IMR-90 (cell line): ENCODE data around the gene DSE. TPM values are rescaled to one million over a fixed set of nuclear protein-coding genes. Genes with fewer than 3 reads are reported as not detected.

Experiments
- ATAC-seq: fragments of 200-7000 bp; cut with Tn5 transposase; 2 replicates; pipeline ENCODE4 v1.9.1; 2020; ENCODE audit warnings: low read depth, mild to moderate bottlenecking, moderate library complexity
- BruUV-seq: library from RNA; stranded (reverse); fragments of 400-500 nt; replicated peaks from 2 replicates; lab custom pipeline; 2021; lab: Mats Ljungman, UMichigan
- CTCF ChIA-PET: fragments of 300-600 bp; formaldehyde crosslinking; extraction: SDS; loops from one replicate; lab custom pipeline; 2021; ENCODE audit warnings: antibody characterized with exemption; lab: Yijun Ruan, JAX
- POLR2A ChIA-PET: fragments of 300-600 bp; sonication (Branson Sonifier 250); formaldehyde crosslinking; loops from one replicate; lab custom pipeline; 2022; ENCODE audit warnings: antibody characterized with exemption; ENCODE audit not compliant: unreplicated experiment; lab: Charles Lee
- DNase-seq: peaks from one replicate; pipeline ENCODE4 v3.0.0; 2013
- H2AFZ ChIP-seq: replicated peaks from 2 replicates; pipeline ENCODE3; 2013; ENCODE audit warnings: low read length, mild to moderate bottlenecking; ENCODE audit not compliant: poor library complexity
- H2AK5ac ChIP-seq: 2 replicates; pipeline ENCODE4 v1.6.1; 2013; ENCODE audit warnings: low read depth, low read length, inconsistent platforms
- H2AK9ac ChIP-seq: replicated peaks from 2 replicates; pipeline ENCODE3; 2013; ENCODE audit warnings: mild to moderate bottlenecking, low read depth, low read length, moderate library complexity; ENCODE audit not compliant: poor library complexity
- H2BK120ac ChIP-seq: 2 replicates; pipeline ENCODE4 v1.6.1; 2013; ENCODE audit warnings: low read depth, low read length, inconsistent platforms
- H2BK15ac ChIP-seq: 3 replicates; pipeline ENCODE4 v1.6.1; 2013; ENCODE audit warnings: low read depth, low read length, inconsistent platforms
- H2BK20ac ChIP-seq: 2 replicates; pipeline ENCODE4 v1.6.1; 2013; ENCODE audit warnings: low read depth, mild to moderate bottlenecking, inconsistent platforms, low read length, moderate library complexity
- H2BK5ac ChIP-seq: 2 replicates; pipeline ENCODE4 v1.6.1; 2013; ENCODE audit warnings: mild to moderate bottlenecking, low read depth, low read length, inconsistent platforms; ENCODE audit not compliant: poor library complexity, severe bottlenecking
- H3K14ac ChIP-seq: replicated peaks from 2 replicates; pipeline ENCODE4 v1.6.1; 2013; ENCODE audit warnings: low read depth, low read length, inconsistent platforms
- H3K18ac ChIP-seq: 2 replicates; pipeline ENCODE4 v1.6.1; 2013; ENCODE audit warnings: low read depth, low read length, control low read depth
- H3K23ac ChIP-seq: 2 replicates; pipeline ENCODE4 v1.6.1; 2013; ENCODE audit warnings: low read depth, low read length, inconsistent platforms
- H3K27ac ChIP-seq: 2 replicates; pipeline ENCODE4 v1.5.1; 2013; ENCODE audit warnings: mild to moderate bottlenecking, control low read depth, low read length; ENCODE audit not compliant: insufficient read depth
- H3K27me3 ChIP-seq: 2 replicates; pipeline ENCODE4 v1.6.1; 2013; ENCODE audit warnings: low read length; ENCODE audit not compliant: control insufficient read depth, insufficient read depth
- H3K36me3 ChIP-seq: 2 replicates; pipeline ENCODE4 v1.6.1; 2013; ENCODE audit warnings: low read length, mixed read lengths; ENCODE audit not compliant: control insufficient read depth, insufficient read depth
- H3K4ac ChIP-seq: 2 replicates; pipeline ENCODE4 v1.6.1; 2013; ENCODE audit warnings: low read depth, low read length, inconsistent platforms
- H3K4me1 ChIP-seq: 2 replicates; pipeline ENCODE4 v1.6.1; 2013; ENCODE audit warnings: low read length, mixed read lengths; ENCODE audit not compliant: control insufficient read depth, insufficient read depth
- H3K4me2 ChIP-seq: 2 replicates; pipeline ENCODE4 v1.6.1; 2013; ENCODE audit warnings: low read depth, mild to moderate bottlenecking, control low read depth, low read length, moderate library complexity
- H3K4me3 ChIP-seq: 2 replicates; pipeline ENCODE4 v1.5.1; 2013; ENCODE audit warnings: low read depth, mild to moderate bottlenecking, control low read depth, low read length, moderate library complexity; ENCODE audit not compliant: insufficient read depth
- H3K56ac ChIP-seq: 2 replicates; pipeline ENCODE4 v1.6.1; 2013; ENCODE audit warnings: low read length, inconsistent platforms; ENCODE audit not compliant: insufficient read depth; ENCODE audit errors: extremely low read depth
- H3K79me1 ChIP-seq, 2 experiments: 2 replicates each; pipeline ENCODE4 v1.6.1; 2013; ENCODE audit warnings: low read length in 2 of 2, inconsistent platforms in 1 of 2, low read depth in 1 of 2
- H3K9ac ChIP-seq: 2 replicates; pipeline ENCODE4 v1.6.1; 2013; ENCODE audit warnings: low read depth, low read length, control low read depth
- H3K9me1 ChIP-seq: 2 replicates; pipeline ENCODE4 v1.6.1; 2013; ENCODE audit warnings: low read length, inconsistent platforms; ENCODE audit not compliant: insufficient read depth
- H3K9me3 ChIP-seq: 2 replicates; pipeline ENCODE4 v1.6.1; 2013; ENCODE audit warnings: low read length; ENCODE audit not compliant: control insufficient read depth, insufficient read depth
- H4K20me1 ChIP-seq: 2 replicates; pipeline ENCODE4 v1.6.1; 2013; ENCODE audit warnings: low read length, inconsistent platforms; ENCODE audit not compliant: insufficient read depth
- H4K5ac ChIP-seq: 2 replicates; pipeline ENCODE4 v1.6.1; 2013; ENCODE audit warnings: mild to moderate bottlenecking, low read depth, low read length, control low read depth
- H4K8ac ChIP-seq, 2 experiments: 2 replicates each; pipeline ENCODE4 v1.6.1; 2013; ENCODE audit warnings: low read depth in 2 of 2, low read length in 2 of 2, control low read depth in 1 of 2, inconsistent platforms in 1 of 2
- H4K91ac ChIP-seq: 2 replicates; pipeline ENCODE4 v1.6.1; 2013; ENCODE audit warnings: low read depth, low read length, inconsistent platforms; ENCODE audit not compliant: insufficient read depth
- CEBPB ChIP-seq: IDR thresholded peaks from 2 replicates; pipeline ENCODE4 v1.6.1; 2012; ENCODE audit warnings: low read depth, low read length, improper control_type of control experiment
- CHD1 ChIP-seq: IDR thresholded peaks from 2 replicates; pipeline ENCODE4 v1.6.1; 2012; ENCODE audit warnings: low read depth, low read length, improper control_type of control experiment
- WGBS, 2 experiments: methylation state at CpG; one replicate each; pipeline versions ENCODE4 v1.1.5 to v1.1.7; 2013; ENCODE audit warnings: missing lambda C conversion rate in 2 of 2; ENCODE audit not compliant: insufficient read length in 1 of 2; ENCODE audit errors: extremely low coverage in 2 of 2; 5-methylcytosine and 5-hydroxymethylcytosine counted together
- dilution Hi-C: fragments of 300-500 bp; cut with HindIII; formaldehyde crosslinking; loops from one replicate; pipeline ENCODE4 v1.14.3; 2018; ENCODE audit warnings: low sequenced_read_pairs; ENCODE audit not compliant: unreplicated experiment
- in situ Hi-C: fragments of 300-500 bp; cut with MboI; formaldehyde crosslinking; loops from 3 replicates; pipeline ENCODE4 v1.14.3; 2019; ENCODE audit warnings: low sequenced_read_pairs, inconsistent platforms, mixed read lengths
- intact Hi-C: fragments of 100-400 bp; cut with micrococcal nuclease; formaldehyde crosslinking; loops from 2 replicates; pipeline ENCODE4 v1.10.0; 2022
- polyA plus RNA-seq, 3 experiments: library from polyadenylated mRNA; depleted of rRNA; stranded (reverse); fragments of >200 nt; gene quantifications; 2 replicates each; pipeline ENCODE4 v1.2.3, GENCODE V29; 2012; ENCODE audit warnings: low replicate concordance in 1 of 3
- total RNA-seq: library from RNA; depleted of rRNA; stranded (reverse); fragments of >200 nt; gene quantifications from 2 replicates; pipeline ENCODE4 v1.2.3, GENCODE V29; 2012

DSE gene
- total and polyA plus RNA-seq, 2 of the 4 experiments (the other 2 are of a cell fraction) = 48.0 to 154 TPM

GRCh38 chr6:116352515-116353471 is 18.0 kb upstream of the DSE start:
- Histone ChIP-seq H4K5ac (peak overlapping the region; percentile 96), H4K20me1 (no peaks in the 10 kb centered on the region), H3K14ac (peak overlapping the region; percentile 96), H3K23ac (peak overlapping the region; percentile 97; the same call in 1 of the 2 replicates), H4K8ac (peak overlapping the region; percentile 58 to 91), H2AK9ac (peak overlapping the region; percentile 21), H2AFZ (peak overlapping the region; percentile 74), H3K9me1 (no peaks in the 10 kb centered on the region), H3K36me3 (no peaks in the 10 kb centered on the region), H2BK15ac (peak overlapping the region; percentile 67; the same call in 2 of the 3 replicates), H2AK5ac (peak overlapping the region; percentile 65; the same call in 1 of the 2 replicates), H3K56ac (peak overlapping the region; percentile 81; the same call in 1 of the 2 replicates), H3K27me3 (no peaks in the 10 kb centered on the region), H3K79me1 (no peaks in the 10 kb centered on the region), H2BK120ac (peak overlapping the region; percentile 99), H3K27ac (peak overlapping the region; percentile 100), H2BK20ac (peak overlapping the region; percentile 98), H3K9me3 (no peaks in the 10 kb centered on the region), H3K4me2 (peak overlapping the region; percentile 80), H3K4me1 (peaks cover 7% of the 10 kb centered on the region), H4K91ac (peak overlapping the region; percentile 82), H3K4ac (peak overlapping the region; percentile 95), H2BK5ac (peak overlapping the region; percentile 98), H3K4me3 (no peak overlapping the region), H3K18ac (peak overlapping the region; percentile 96), H3K9ac (peak overlapping the region; percentile 77)
- intact Hi-C loops = no loop called here
- WGBS, 2 experiments = no CpG with 5 or more reads among the region's 3 CpGs
- ChIA-PET CTCF (interaction anchor here (1.3 kb wide), 2 partner anchors 9 to 65 kb away, joined by 3 read pairs; no protein-coding TSS in a partner anchor), POLR2A (interaction anchor here (2.1 kb wide), 1 partner anchor 19 kb away, joined by 10 read pairs; the partner anchor contains the start of gene DSE)
- DNase-seq (peak; percentile 63), ATAC-seq (peak; percentile 86)
- in situ Hi-C loops = no loop called here
- TF ChIP-seq CEBPB = peak; percentile 37; the same call in 1 of the 2 replicates
- TF ChIP-seq CHD1 = no peak
- dilution Hi-C loops = no loop called here
- no TSS peak for BruUV-seq
